Measurements from ENCODE around the gene SCYL3. TPM values are rescaled to one million over a fixed set of nuclear protein-coding genes. Genes with fewer than 3 reads are reported as not detected.

The SCYL3 gene
- total RNA-seq, 4 donors from 2014 or later = 17.2 to 24.0 (median 17.7) TPM

DNA sequence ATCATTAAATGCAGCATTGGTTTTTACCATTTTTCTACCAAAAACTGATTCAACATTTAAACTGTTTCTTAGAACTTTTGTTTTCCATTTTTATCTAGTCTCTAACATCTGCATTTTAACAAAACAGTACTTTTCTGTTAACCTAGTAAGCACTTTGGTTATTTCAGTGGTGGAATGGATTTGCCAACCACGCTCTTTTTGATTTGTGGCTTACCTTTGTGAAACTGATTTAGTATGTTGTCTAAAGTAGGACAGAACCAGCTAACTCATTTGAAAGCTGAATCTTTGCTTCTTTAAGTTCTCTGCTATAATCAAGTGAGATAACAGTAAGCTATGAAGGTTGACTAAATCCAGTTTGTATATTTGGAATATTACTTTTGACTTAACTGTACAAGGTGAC, 57.5 kb downstream of the SCYL3 start:
- intact Hi-C loops (cut with DNase I; ENCODE audit: low total_unique reads) = no loop called here
- no peak overlapping the region for H3K4me3 ChIP-seq (ENCODE audit: low read depth, poor library complexity, severe bottlenecking)
- WGBS, 2 donors = 100% methylated on average over 1 of the region's 1 CpG
- TF ChIP-seq POLR2A (IDR thresholded peaks at IDR 0.05) = no peak
- TF ChIP-seq, protein P1, sequence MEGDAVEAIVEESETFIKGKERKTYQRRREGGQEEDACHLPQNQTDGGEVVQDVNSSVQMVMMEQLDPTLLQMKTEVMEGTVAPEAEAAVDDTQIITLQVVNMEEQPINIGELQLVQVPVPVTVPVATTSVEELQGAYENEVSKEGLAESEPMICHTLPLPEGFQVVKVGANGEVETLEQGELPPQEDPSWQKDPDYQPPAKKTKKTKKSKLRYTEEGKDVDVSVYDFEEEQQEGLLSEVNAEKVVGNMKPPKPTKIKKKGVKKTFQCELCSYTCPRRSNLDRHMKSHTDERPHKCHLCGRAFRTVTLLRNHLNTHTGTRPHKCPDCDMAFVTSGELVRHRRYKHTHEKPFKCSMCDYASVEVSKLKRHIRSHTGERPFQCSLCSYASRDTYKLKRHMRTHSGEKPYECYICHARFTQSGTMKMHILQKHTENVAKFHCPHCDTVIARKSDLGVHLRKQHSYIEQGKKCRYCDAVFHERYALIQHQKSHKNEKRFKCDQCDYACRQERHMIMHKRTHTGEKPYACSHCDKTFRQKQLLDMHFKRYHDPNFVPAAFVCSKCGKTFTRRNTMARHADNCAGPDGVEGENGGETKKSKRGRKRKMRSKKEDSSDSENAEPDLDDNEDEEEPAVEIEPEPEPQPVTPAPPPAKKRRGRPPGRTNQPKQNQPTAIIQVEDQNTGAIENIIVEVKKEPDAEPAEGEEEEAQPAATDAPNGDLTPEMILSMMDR (IDR thresholded peaks at IDR 0.05) = no peak
- no peak for DNase-seq (ENCODE audit: low spot score in 2 of 2)

DNA sequence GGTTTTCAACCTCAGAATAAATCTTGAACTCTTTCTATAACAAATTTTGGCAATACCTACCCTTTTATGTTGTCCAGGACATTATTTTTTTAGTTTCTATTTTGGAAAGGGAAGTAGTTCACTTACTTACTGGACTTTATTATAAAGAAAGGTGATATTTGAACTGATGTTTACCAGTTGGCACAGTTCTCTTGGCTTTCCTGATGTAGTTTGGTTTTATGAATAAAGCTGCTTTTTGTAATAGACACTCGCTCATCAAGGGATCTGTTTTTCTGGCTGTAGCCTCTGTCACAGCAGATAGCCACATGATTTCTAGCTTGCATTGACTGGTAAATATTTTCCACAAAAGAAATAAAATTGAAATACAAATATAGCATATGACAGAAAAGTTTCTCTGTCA, 58.0 kb downstream of the SCYL3 start:
- no peak for DNase-seq (ENCODE audit: low spot score in 2 of 2)
- no peak for TF ChIP-seq POLR2A (IDR thresholded peaks at IDR 0.05)
- TF ChIP-seq, protein P1 (IDR thresholded peaks at IDR 0.05) = no peak
- no peak overlapping the region for H3K4me3 ChIP-seq (ENCODE audit: low read depth, poor library complexity, severe bottlenecking)
- 87 to 88% methylated on average over 1 of the region's 1 CpG for WGBS, 2 donors
- intact Hi-C loops (cut with DNase I; ENCODE audit: low total_unique reads) = no loop called here

DNA sequence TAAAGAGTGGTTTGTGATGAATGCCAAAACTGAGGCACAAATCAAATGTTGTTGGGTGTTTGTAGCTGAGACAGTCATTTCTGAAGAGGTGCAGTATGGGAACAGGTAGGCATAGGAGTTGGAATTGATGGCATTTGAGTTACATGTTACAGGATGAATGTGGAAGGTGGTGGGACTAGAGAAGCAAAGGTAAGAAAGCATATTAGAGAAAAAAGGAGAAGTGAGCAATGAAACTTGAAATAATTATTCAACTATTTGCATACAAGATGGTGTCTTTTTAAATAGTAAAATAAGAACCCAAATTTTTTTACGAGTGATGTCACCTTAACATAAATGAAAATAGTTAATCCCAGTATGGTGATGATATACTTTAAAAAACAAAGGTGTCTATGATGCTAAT, 58.8 kb downstream of the SCYL3 start:
- no peak for TF ChIP-seq POLR2A (IDR thresholded peaks at IDR 0.05)
- TF ChIP-seq, protein P1 (IDR thresholded peaks at IDR 0.05) = no peak
- intact Hi-C loops (cut with DNase I; ENCODE audit: low total_unique reads) = no loop called here
- DNase-seq (ENCODE audit: low spot score in 2 of 2) = no peak
- 94 to 95% methylated on average over 1 of the region's 1 CpG for WGBS, 2 donors
- H3K4me3 ChIP-seq (ENCODE audit: low read depth, poor library complexity, severe bottlenecking) = no peak overlapping the region

DNA sequence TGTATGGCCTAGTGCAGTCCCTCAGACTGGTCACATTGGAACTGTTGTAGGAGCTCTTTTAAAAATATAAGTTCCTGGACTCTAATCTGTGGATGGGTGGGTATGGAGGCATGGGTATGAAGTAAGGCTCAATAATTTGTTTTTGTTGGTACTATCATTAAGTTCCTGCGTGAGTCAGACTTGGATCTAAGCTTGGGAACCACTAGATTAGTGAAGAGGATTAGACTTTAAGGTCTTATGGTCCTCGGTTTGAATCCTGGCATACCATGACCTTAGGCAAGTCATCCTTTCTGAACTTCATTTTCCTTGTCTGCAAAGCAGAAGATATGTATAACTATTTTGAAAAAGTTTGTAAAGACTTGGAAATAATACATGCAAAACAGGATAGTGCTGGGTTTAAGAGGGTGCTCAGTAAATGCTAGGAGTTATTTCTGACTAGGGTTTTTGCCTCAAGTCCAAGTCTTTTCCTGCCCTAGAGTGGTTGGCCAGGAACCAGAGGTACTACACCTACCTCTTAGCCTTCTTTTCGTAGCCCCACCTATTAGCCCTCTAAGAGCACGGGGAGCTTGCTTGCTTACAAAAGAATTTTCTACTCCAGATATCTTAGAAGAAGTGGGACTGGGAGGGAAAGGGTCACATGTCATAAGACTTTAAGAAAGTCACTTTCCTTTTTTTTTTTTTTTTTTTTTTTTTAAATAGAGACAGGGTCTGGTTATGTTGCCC, 60.4 kb downstream of the SCYL3 start:
- intact Hi-C loops (cut with DNase I; ENCODE audit: low total_unique reads) = no loop called here
- no peak overlapping the region for H3K4me3 ChIP-seq (ENCODE audit: low read depth, poor library complexity, severe bottlenecking)
- DNase-seq (ENCODE audit: low spot score in 2 of 2) = no peak
- 67% methylated on average over 4 of the region's 4 CpGs for WGBS, 2 donors
- TF ChIP-seq, protein P1 (IDR thresholded peaks at IDR 0.05) = no peak
- TF ChIP-seq POLR2A (IDR thresholded peaks at IDR 0.05) = no peak

DNA sequence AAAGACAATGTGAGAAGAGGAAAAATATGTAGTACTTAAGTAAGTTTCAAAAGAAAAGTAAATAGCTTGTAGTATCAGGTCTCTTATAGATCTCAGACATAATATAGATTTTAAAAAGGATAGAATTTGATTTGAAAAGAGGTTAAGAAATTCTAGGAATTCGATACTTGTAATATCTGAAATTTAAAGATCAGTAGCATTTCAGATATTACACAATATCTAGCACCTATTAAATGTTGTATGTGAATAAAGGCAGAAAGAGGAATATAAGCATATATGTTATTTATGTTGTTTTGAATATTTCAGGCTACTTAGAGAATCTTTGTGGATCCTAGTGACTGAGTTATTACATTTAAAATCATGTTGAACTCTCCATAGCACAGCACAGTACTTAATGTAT, 64.0 kb downstream of the SCYL3 start:
- TF ChIP-seq, protein P1 (IDR thresholded peaks at IDR 0.05) = no peak
- TF ChIP-seq POLR2A (IDR thresholded peaks at IDR 0.05) = no peak
- DNase-seq (ENCODE audit: low spot score in 2 of 2) = no peak
- intact Hi-C loops (cut with DNase I; ENCODE audit: low total_unique reads) = no loop called here

DNA sequence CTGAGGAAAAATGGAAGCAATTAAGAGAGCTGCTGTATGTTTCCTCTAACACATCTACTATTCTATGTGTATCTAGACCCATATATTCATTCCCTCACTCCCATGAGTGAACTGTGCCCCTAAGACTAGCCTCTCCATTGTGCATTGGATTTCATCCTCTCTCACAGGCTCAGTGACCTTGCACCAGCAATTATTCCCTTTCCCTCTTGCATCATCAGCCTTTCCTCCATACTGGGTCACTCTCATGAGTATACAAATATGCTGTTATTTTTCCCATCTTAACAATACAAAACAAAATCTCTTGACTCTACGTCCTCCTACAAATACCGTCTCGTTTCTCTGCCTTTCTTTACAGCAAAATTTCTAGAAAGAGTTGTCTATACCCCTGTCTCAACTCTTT, 69.5 kb downstream of the SCYL3 start:
- no peak overlapping the region for H3K4me3 ChIP-seq (ENCODE audit: low read depth, poor library complexity, severe bottlenecking)
- no peak for DNase-seq (ENCODE audit: low spot score in 2 of 2)
- TF ChIP-seq, protein P1 (IDR thresholded peaks at IDR 0.05) = no peak
- TF ChIP-seq POLR2A (IDR thresholded peaks at IDR 0.05) = no peak
- intact Hi-C loops (cut with DNase I; ENCODE audit: low total_unique reads) = no loop called here
- WGBS, 2 donors = 98% methylated on average over 3 of the region's 3 CpGs

More for the DNA sequence above, 64.0 kb downstream of the SCYL3 start:
- no peak overlapping the region for H3K4me3 ChIP-seq (ENCODE audit: low read depth, poor library complexity, severe bottlenecking)
- 94% methylated on average over 1 of the region's 1 CpG for WGBS, 2 donors

All from lower leg skin (tissue), 4 donors.